K562 (cell line): ENCODE measurements around the gene CCDC97. TPM values are rescaled to one million over a fixed set of nuclear protein-coding genes. Genes with fewer than 3 reads are reported as not detected.

Source experiments
- ATAC-seq: fragments of 200-7000 bp; cut with Tn5 transposase; 3 replicates; pipeline ENCODE4 v1.9.1; 2020; ENCODE audit warnings: moderate library complexity
- BruUV-seq: library from RNA; stranded (reverse); fragments of 400-500 nt; replicated peaks from 2 replicates; lab custom pipeline; 2021; lab: Mats Ljungman, UMichigan
- CTCF ChIA-PET: fragments of 300-600 bp; formaldehyde crosslinking; extraction: SDS; loops from one replicate; lab custom pipeline; 2021; ENCODE audit warnings: low intra/inter-chr PET ratio; lab: Yijun Ruan, JAX
- POLR2A ChIA-PET: fragments of 300-600, 350-650 bp; sonication (Branson Sonifier 250); formaldehyde crosslinking; extraction: SDS; loops from one replicate; lab custom pipeline; 2021; ENCODE audit warnings: antibody characterized with exemption, inconsistent platforms; lab: Yijun Ruan, JAX
- DNase-seq, 4 experiments: peaks; one replicate each; pipeline versions ENCODE4 v3.0.0 to v3.0.0-alpha.2; 2011 to 2018; ENCODE audit warnings: low spot score in 3 of 4, mixed read lengths in 3 of 4; ENCODE audit errors: extremely low read depth in 1 of 4
- FAIRE-seq: peaks from 2 replicates; lab custom pipeline; 2011; peaks lifted over from hg19 to GRCh38; lab: Jason Lieb, UNC
- H2AFZ ChIP-seq: 2 replicates; pipeline ENCODE4 v1.6.0; 2011; ENCODE audit warnings: low read depth, low read length, control low read depth, inconsistent platforms
- H3K27ac ChIP-seq: fragments of 200-600 bp; 3 replicates; pipeline ENCODE4 v1.8.0; 2011; ENCODE audit warnings: low read depth, mild to moderate bottlenecking, control low read depth, inconsistent platforms, low read length, moderate library complexity, mixed read lengths; ENCODE audit errors: extremely low read depth
- H3K27me3 ChIP-seq, 2 experiments: fragments of 300-600 bp in 1 of 2; 2 replicates in 1 of 2; 3 replicates in 1 of 2; pipeline versions ENCODE4 v1.6.0 to v1.8.0; 2011; ENCODE audit warnings: inconsistent platforms in 2 of 2, low read length in 2 of 2, mild to moderate bottlenecking in 1 of 2, mixed read lengths in 1 of 2, moderate library complexity in 1 of 2; ENCODE audit not compliant: control insufficient read depth in 2 of 2, insufficient read depth in 2 of 2
- H3K36me3 ChIP-seq: fragments of 300-600 bp; 3 replicates; pipeline ENCODE4 v1.8.0; 2011; ENCODE audit warnings: mild to moderate bottlenecking, low read length, inconsistent platforms; ENCODE audit not compliant: control insufficient read depth, insufficient read depth
- H3K4me1 ChIP-seq, 2 experiments: fragments of 200-600 bp in 1 of 2; replicated peaks in 1 of 2; 2 replicates in 1 of 2; 3 replicates in 1 of 2; pipeline versions ENCODE4 v1.5.1 to v1.8.0; 2011; ENCODE audit warnings: inconsistent platforms in 2 of 2, low read length in 2 of 2, mild to moderate bottlenecking in 1 of 2, mixed read lengths in 1 of 2, moderate library complexity in 1 of 2; ENCODE audit not compliant: control insufficient read depth in 2 of 2, insufficient read depth in 2 of 2
- H3K4me2 ChIP-seq: 2 replicates; pipeline ENCODE4 v1.6.1; 2011; ENCODE audit warnings: low read length, control low read depth, inconsistent platforms, mixed read lengths; ENCODE audit not compliant: insufficient read depth
- H3K4me3 ChIP-seq: fragments of 200-600 bp; sonication (generic), shearing (Covaris generic); 2 replicates; pipeline ENCODE4 v1.5.1; 2016; ENCODE audit warnings: control low read depth, inconsistent platforms
- H3K79me2 ChIP-seq: fragments of 200-600 bp; 3 replicates; pipeline ENCODE4 v1.8.0; 2011; ENCODE audit warnings: low read length, inconsistent platforms; ENCODE audit not compliant: control insufficient read depth, insufficient read depth
- H3K9ac ChIP-seq, 2 experiments: 2 replicates each; pipeline versions ENCODE4 v1.6.0 to v1.6.1; 2011; ENCODE audit warnings: low read depth in 2 of 2, low read length in 2 of 2, control low read depth in 1 of 2, inconsistent platforms in 1 of 2, mild to moderate bottlenecking in 1 of 2, mixed read lengths in 1 of 2; ENCODE audit not compliant: insufficient read depth in 1 of 2
- H3K9me1 ChIP-seq: one replicate; pipeline ENCODE4 v1.6.0; 2011; ENCODE audit warnings: inconsistent platforms, mild to moderate bottlenecking, low read length, moderate library complexity; ENCODE audit not compliant: control insufficient read depth, insufficient read depth
- H3K9me3 ChIP-seq: replicated peaks from 2 replicates; pipeline ENCODE4 v1.5.1; 2011; ENCODE audit warnings: low read depth, low read length, inconsistent platforms; ENCODE audit not compliant: control insufficient read depth, insufficient read depth
- H4K20me1 ChIP-seq: replicated peaks from 2 replicates; pipeline ENCODE4 v1.6.1; 2011; ENCODE audit warnings: low read length, inconsistent platforms, mixed read lengths; ENCODE audit not compliant: control insufficient read depth, insufficient read depth
- BCL6 ChIP-seq: fragments of 250-450 bp; sonication (Bioruptor Pico); IDR thresholded peaks from 2 replicates; pipeline ENCODE4 v1.4.0; 2020
- GATAD2B ChIP-seq: fragments of 450-650 bp; IDR thresholded peaks from 2 replicates; pipeline ENCODE4 v1.6.1; 2017; ENCODE audit warnings: mild to moderate bottlenecking, borderline replicate concordance
- KLF16 ChIP-seq: IDR thresholded peaks from 2 replicates; pipeline ENCODE4 v1.6.1; 2016; ENCODE audit warnings: antibody characterized with exemption
- RBM25 ChIP-seq: fragments of 200-400 bp; formaldehyde crosslinking; IDR thresholded peaks from 2 replicates; pipeline ENCODE4 v1.6.1; 2018; ENCODE audit warnings: low read length, low read depth, moderate library complexity; ENCODE audit not compliant: severe bottlenecking
- SMARCA5 ChIP-seq: fragments of 450-650 bp; IDR thresholded peaks from 2 replicates; pipeline ENCODE4 v1.6.1; 2016
- SMARCB1 ChIP-seq: IDR thresholded peaks from 2 replicates; pipeline ENCODE4 v1.6.1; 2011; ENCODE audit warnings: improper control_type of control experiment, low read depth; ENCODE audit not compliant: insufficient read length
- SP2 ChIP-seq: IDR thresholded peaks from 2 replicates; pipeline ENCODE4 v1.6.1; 2011; ENCODE audit warnings: mild to moderate bottlenecking, low read depth, low read length, moderate library complexity; ENCODE audit not compliant: poor library complexity, severe bottlenecking; ENCODE audit errors: extremely low read depth
- ZNF121 ChIP-seq: sonication (generic); formaldehyde crosslinking; conservative IDR thresholded peaks from 2 replicates; pipeline ENCODE4 v1.8.0; 2022; ENCODE audit warnings: missing genetic modification reagents
- ZNF75A ChIP-seq: fragments of 450-650 bp; formaldehyde crosslinking; IDR thresholded peaks from 2 replicates; pipeline ENCODE4 v1.4.0; 2020; ENCODE audit warnings: mild to moderate bottlenecking
- ZNF785 ChIP-seq: fragments of 250-450 bp; sonication (Bioruptor Pico); IDR thresholded peaks from 2 replicates; pipeline ENCODE4 v1.4.0; 2020; ENCODE audit warnings: mild to moderate bottlenecking
- WGBS: fragments of 100-300 bp; shearing (Covaris generic); methylation state at CpG from one replicate; pipeline ENCODE4 v1.1.6; 2016; ENCODE audit warnings: low coverage, mixed read lengths; ENCODE audit not compliant: insufficient coverage; ENCODE audit errors: missing lambda C conversion rate; 5-methylcytosine and 5-hydroxymethylcytosine counted together
- in situ Hi-C: fragments of 300-500 bp; cut with MboI; formaldehyde crosslinking; loops from 4 replicates; pipeline ENCODE4 v1.15.0; 2018; ENCODE audit warnings: inconsistent platforms, mixed read lengths
- intact Hi-C: fragments of 100-400 bp; cut with micrococcal nuclease; formaldehyde crosslinking; loops from 2 replicates; pipeline ENCODE4 v1.14.2; 2022
- polyA plus RNA-seq, 8 experiments: library from polyadenylated mRNA; depleted of rRNA in 4 of 8; stranded (reverse) in 5 of 8; unstranded in 3 of 8; fragments of >200 nt; fragmentation: Nextera tagmentation in 2 of 8; fragmentation: Illumina TruSeq in 1 of 8; extraction: Ambion mirVana in 2 of 8; extraction: Trizol in 1 of 8; gene quantifications; 2 replicates each; pipeline versions ENCODE4 v1.2.1 to v1.2.3, GENCODE V29; 2011 to 2014; ENCODE audit warnings: inconsistent platforms in 1 of 8, missing spikeins in 1 of 8
- total RNA-seq, 7 experiments: library from RNA; depleted of rRNA in 6 of 7; stranded (reverse); fragments of >200 nt in 6 of 7; fragmentation: Illumina TruSeq in 2 of 7; extraction: Trizol in 2 of 7; gene quantifications; 2 replicates each; pipeline versions ENCODE4 v1.2.1 to v1.2.3, GENCODE V29; 2011 to 2021; ENCODE audit warnings: low replicate concordance in 1 of 7

CCDC97 gene
- total and polyA plus RNA-seq, 9 of the 15 experiments (the other 6 are each of a cell fraction or from before 2014, with no cell fraction given), result 0.60 to 16.5 (median 7.0) TPM

GRCh38 chr19:41269055-41269454 is 40.9 kb upstream of the CCDC97 start:
- Histone ChIP-seq H3K4me3 (no peak overlapping the region), H3K27me3 (no peaks in the 10 kb centered on the region), H4K20me1 (no peaks in the 10 kb centered on the region; the same call in 1 of the 2 replicates), H3K9me1 (no peaks in the 10 kb centered on the region), H3K36me3 (peaks cover 77% of the 10 kb centered on the region), H3K4me1 (peaks cover 8 to 20% of the 10 kb centered on the region in 2 experiments; a peak in 4 of 5 replicates), H3K4me2 (no peak overlapping the region), H3K27ac (no peak overlapping the region), H3K9me3 (no peaks in the 10 kb centered on the region), H2AFZ (no peak overlapping the region), H3K9ac (no peak overlapping the region), H3K79me2 (peaks cover 53% of the 10 kb centered on the region)
- ATAC-seq (no peak), FAIRE-seq (no peak), DNase-seq (no peak)
- BruUV-seq, result no TSS peak
- ChIA-PET POLR2A (interaction anchor here (0.6 to 0.9 kb wide), 3 partner anchors 32 to 114 kb away, joined by 3 read pairs; no protein-coding TSS in a partner anchor), CTCF (no interaction called here)
- 100% methylated on average over 2 of the region's 2 CpGs for WGBS
- intact Hi-C loops, result no loop called here
- peak; percentile 37 for TF ChIP-seq RBM25
- no peak for TF ChIP-seq ZNF75A (CRISPR knock-in tag)
- peak; percentile 88 for TF ChIP-seq ZNF121
- in situ Hi-C loops, result no loop called here

- H2AFZ ChIP-seq, result no peak overlapping the region
- FAIRE-seq (no peak), ATAC-seq (no peak), DNase-seq (no peak)
- H3K4me2 ChIP-seq, result no peak overlapping the region
- in situ Hi-C loops (no loop called here), intact Hi-C loops (no loop called here)
- peaks cover 82% of the 10 kb centered on the region for H3K36me3 ChIP-seq
- H3K9me1 ChIP-seq, result no peaks in the 10 kb centered on the region
- no peak overlapping the region for H3K9ac ChIP-seq
- 92% methylated on average over 5 of the region's 5 CpGs for WGBS
- no peak overlapping the region for H3K27ac ChIP-seq
- no peak for TF ChIP-seq GATAD2B
- no peak for TF ChIP-seq SMARCA5
- no peak for TF ChIP-seq SP2
- no peak for TF ChIP-seq BCL6 (CRISPR knock-in tag)
- no peak for TF ChIP-seq KLF16
- TF ChIP-seq ZNF785 (CRISPR knock-in tag), result no peak
- TF ChIP-seq SMARCB1, result no peak
- no TSS peak for BruUV-seq
- ChIA-PET POLR2A (interaction anchor here (0.6 to 0.9 kb wide), 2 partner anchors 32 to 38 kb away, joined by 3 read pairs; no protein-coding TSS in a partner anchor), CTCF (no interaction called here)
- peaks cover 48% of the 10 kb centered on the region for H3K79me2 ChIP-seq
- no peaks in the 10 kb centered on the region for H3K9me3 ChIP-seq
- H4K20me1 ChIP-seq, result no peaks in the 10 kb centered on the region; the same call in 1 of the 2 replicates
- H3K27me3 ChIP-seq, result no peaks in the 10 kb centered on the region
- H3K4me1 ChIP-seq, result peaks cover 8 to 16% of the 10 kb centered on the region in 2 experiments; a peak in 4 of 5 replicates
- no peak overlapping the region for H3K4me3 ChIP-seq
Observed at GRCh38 chr19:41269571-41269970, 40.4 kb upstream of the CCDC97 start.
